Activated effector memory CD4-positive, alpha-beta T cell treated with Interleukin-2 at 50 U/mL for 16 hours (primary cell): ENCODE measurements around the gene AGPAT3.

Source experiments
- DNase-seq: peaks from one replicate; pipeline ENCODE4 v3.0.0-alpha.2; 2020

Gene AGPAT3

DNA sequence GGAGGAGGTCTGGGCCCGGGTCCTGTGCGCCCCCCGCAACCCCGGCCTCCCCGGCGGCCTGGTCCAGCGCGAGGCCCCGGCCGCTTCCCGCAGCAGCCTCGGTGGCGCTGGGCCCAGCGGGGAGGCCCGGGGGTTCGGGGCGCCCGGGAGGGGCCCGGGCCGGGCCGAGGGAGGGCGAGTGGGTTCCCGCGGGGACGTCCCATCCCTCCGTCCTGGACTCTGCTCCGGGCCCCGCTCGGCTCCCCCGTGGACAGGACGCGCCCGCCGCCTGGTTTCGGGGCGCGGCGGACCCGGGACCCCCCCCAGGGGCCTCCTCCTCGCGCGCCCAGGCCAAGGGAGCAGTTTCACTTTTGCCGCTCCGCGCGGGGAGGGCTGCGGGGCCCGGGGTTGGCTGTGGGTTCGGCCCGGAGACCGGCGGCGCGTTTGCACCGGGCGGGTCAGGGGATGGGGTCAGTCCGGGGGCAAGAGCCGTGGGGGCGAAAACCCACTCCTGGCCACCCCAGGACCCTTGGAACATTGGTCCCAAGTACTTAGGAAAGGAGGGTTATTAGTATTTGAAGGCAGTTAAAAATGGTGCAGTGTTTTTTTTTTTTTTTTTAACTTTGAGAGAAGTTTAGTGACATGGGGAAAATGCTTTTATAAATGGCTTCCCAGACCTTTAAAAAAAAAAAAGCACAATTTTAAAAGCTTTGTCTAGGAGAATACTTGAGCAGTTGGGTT is 677 bp downstream of the AGPAT3 start:
- peak; percentile 46 for DNase-seq

DNA sequence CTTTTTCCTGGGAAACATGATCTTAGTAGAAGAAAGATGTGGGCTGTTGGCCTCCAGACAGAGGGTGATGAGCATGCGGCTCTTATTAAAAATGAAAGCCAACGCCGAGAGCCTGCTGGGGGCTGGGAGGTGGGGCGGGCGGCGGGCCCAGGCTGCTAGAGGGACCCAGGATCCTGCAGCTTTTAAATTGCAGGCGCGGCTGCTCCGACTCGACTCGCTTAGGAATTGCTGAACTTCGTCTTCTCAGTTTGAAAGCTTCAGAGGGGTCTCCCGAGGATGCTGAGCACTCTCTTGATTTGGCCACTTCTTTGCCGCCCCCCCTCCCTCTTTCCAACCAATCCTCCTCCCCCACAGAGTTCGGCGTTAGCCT is 1.2 kb downstream of the AGPAT3 start:
- peak; percentile 31 for DNase-seq

DNA sequence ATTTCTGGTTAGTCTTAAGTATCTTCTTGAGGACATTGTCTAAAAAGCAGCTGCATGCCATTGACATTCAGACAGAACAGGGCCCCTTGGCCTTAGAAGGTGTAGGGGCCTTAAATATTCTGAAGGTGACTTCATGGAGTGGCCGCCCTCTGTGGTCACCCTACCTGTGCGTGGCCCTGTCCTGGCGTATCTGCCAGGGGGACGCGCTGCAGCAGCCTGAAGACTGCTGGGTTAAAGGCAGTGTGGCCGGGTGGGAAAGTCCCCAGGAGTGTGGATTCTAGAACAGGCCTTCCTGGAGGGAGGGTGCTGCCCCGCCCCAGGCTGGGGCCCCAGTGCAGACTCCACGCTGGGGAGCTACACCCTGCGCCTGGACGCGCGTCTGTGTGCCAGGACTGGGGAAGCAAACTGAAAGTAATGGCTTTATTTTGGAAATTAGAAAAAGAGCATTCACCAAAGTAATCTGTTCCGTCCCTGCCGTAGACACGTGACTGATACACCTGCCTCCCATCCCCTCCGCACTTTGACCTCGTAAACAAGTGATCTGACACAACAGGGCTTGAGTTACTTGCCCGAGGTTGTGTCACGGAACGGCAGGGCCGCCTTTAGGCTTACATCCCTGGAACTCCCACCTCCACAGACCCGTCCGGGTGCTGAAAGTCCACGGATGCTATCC is 1.8 kb downstream of the AGPAT3 start:
- DNase-seq, result peak; percentile 45

- no peak for DNase-seq
Observed at GRCh38 chr21:43867332-43867703, 2.3 kb downstream of the AGPAT3 start.

- DNase-seq, result no peak
Observed at GRCh38 chr21:43867948-43868347, 2.9 kb downstream of the AGPAT3 start.

DNA sequence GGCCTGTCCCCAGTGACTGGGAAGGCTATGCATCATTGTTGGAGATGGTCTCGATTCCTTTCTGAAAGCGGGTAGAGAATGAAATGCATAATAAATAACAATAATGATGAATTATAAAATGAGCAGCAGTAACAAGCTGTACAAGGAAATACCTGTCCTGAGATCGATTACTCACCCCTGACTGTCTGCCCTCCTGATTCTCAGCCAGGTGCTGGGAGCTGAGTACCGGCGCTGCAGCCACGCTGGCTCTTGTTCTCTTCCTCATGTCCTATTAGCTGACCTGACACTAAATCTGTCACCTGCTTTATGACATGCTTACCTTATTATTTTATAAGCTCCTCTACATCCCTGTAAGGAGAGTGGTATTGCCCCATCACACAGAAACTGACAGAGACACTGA is 3.4 kb downstream of the AGPAT3 start:
- no peak for DNase-seq

DNA sequence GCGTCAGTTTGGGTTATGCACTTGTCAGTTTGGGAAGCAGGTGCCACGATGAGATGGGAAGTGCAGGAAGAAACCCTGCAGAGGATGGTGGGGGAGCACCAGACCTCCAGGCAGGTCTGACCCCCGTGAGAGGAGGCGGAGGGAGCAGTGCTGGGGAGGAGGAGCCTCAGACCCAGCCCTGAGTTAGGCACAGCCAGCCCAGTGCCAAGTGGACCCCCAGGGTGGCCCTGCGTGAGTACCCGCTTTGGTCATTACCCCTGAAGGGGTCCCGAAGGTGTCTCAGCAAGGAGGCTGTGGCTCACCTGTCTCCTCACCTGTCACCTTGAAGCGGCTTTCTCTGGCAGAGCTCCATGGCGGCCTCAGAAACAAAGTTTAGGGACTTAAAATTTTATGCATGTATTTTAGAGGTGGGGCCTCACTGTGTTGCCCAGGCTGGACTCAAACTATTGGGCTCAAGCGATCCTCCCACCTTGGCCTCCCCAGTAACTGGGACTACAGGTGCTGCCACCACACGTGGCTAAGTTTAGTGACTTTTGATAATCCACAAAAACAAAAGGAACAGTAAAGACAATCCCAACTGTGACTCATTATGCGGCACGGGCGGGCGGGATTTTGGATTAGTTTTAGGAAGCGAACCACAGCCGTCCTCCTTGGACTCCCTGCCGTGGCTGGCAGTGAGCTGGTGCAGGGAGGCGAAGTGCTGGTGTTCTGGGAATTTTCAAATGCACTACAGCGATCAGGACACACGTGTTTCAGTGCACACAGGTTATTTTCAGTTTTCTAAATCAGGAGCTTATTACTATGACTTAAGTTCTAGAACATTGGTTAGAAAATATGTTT is 4.7 kb downstream of the AGPAT3 start:
- no peak for DNase-seq

GRCh38 chr21:43871487-43871886 is 6.5 kb downstream of the AGPAT3 start:
- no peak for DNase-seq

DNA sequence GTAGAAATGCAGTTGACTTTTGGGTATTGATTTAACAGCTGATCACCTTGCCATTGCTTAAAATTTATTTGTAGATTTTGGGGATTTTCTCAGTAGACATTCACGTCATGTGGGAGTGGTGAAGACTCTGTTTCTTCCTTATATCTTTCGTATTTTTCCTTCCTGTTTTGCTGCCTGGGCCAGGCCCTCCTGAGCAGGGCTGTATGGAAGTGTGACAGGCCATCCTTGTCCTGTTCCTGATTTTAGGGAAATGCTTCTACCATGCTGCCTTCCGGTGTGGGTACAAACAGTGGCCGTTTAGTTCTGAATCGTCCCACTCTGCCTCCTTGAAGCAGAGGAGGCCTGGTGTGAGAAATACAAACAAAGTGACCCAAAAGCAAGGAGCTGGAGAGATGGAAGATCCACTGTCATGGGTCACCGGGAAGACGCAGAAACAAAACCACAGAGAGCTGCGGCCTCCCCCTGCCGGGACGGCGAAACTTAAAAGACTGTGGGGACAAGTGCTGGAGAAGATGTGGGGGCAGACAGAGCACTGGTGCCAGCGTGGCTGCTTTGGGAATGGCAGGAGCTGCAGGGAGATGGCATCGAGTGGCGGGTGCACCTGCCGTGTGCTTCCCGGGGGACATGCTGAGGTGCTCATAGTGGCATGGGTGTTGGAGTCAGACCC is 7.6 kb downstream of the AGPAT3 start:
- no peak for DNase-seq

- no peak for DNase-seq
Observed at GRCh38 chr21:43873673-43874072, 8.7 kb downstream of the AGPAT3 start.

GRCh38 chr21:43874085-43874805 is 9.2 kb downstream of the AGPAT3 start:
- no peak for DNase-seq

DNA sequence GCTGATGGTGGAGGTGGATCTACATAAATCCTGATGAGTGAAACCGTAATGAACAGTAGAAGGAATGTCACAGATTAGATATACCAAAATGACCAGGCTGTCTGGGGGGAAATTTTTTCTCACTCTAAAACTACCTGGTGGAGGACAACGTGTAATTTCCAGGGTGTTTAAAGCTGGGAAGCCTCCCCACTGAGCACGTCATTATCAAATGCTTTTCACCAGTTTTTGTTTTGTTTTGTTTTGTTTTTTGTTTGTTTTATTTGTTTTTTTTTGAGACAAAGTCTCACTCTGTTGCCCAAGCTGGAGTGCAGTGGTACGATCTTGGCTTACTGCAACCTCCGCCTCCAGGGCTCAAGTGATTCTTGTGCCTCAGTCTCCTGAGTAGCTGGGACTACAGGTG is 11.6 kb downstream of the AGPAT3 start:
- no peak for DNase-seq

- no peak for DNase-seq
Observed at GRCh38 chr21:43877936-43878575, 13.0 kb downstream of the AGPAT3 start.

DNA sequence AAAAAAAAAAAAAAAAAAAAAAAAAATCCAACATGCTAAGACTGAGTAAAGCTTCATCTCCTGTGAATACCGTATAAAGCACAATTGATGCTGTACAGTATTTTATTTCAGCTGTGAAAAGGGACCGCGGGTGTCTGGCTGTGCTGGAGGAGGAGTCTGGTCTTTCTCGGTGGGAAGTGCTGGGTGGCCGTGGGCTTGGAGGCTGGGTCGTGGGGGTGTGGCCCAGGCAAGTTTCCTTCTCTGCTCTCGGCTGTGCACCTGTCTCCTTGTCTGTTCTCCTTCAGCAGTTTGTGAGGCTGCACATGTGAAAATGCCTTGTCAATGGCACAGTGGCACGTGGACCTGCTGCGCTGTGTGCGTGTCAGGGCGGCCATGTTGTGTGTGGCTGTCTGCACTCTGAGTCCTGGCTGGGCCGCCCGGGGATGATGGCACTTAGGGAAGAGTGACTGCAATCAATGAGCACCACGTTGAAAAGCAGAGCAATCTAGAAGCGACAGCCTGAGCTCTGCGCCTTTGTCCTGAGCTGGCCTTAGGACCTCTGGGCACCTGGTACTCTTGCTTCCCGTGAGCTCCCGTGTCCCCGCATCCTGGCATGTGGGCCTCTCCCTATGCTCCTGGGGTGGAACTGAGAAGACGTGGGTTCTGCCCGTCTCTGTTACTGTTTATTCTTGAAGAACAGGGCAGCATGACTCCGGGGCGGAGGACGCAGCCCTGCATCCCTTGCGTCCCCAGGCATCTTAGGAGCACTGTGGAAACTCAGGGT is 14.5 kb downstream of the AGPAT3 start:
- no peak for DNase-seq

- DNase-seq, result no peak
Observed at GRCh38 chr21:43880111-43880985, 15.3 kb downstream of the AGPAT3 start.

- no peak for DNase-seq
Observed at GRCh38 chr21:43881283-43881682, 16.3 kb downstream of the AGPAT3 start.

- no peak for DNase-seq
Observed at GRCh38 chr21:43881935-43882334, 16.9 kb downstream of the AGPAT3 start.

DNA sequence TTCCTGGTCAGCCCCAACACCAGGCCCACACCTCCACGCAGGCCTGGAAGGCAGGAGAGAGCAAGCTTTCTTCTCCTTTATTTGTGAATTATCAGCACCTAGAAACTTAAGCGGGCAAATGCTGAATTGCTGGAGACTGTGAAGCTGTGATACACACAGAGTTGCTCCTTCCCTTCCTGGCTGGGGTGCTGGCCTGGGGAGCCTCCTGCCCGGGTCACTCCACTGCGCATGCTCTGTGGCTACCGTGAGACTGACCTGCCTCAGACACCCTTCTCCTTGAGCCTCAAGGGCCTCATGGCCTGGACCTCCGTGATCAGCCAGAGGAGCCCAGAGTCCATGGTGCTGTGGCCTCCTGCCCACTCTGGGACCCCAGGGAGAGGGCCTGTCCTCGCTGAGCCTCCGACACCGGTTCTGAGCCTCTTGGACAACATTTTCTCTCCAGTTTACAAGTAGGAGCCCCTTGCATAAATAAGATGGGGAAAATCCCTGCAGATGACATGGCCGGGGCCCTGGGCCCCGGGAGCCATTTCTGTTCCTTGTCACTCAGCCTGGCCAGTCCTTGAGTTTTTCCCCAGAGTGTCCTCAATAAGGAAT is 18.0 kb downstream of the AGPAT3 start:
- no peak for DNase-seq

- no peak for DNase-seq
Observed at GRCh38 chr21:43884012-43884860, 19.2 kb downstream of the AGPAT3 start.
